GM21717 (cell line): ENCODE measurements around the gene TTYH2.
A peak's percentile ranks its signal among the peaks of the same experiment; 100 is the strongest.
"Not testable (repeated sequence)": the region's sequence is repeated elsewhere in the genome, so short reads cannot be mapped to it uniquely, and the experiment has no call there.

Source experiments
- ATAC-seq: cut with Tn5 transposase; IDR thresholded peaks from one replicate; pipeline ENCODE4 v1.9.1; 2021; ENCODE audit warnings: mild to moderate bottlenecking, moderate library complexity; ENCODE audit not compliant: unreplicated experiment

Gene TTYH2, protein sequence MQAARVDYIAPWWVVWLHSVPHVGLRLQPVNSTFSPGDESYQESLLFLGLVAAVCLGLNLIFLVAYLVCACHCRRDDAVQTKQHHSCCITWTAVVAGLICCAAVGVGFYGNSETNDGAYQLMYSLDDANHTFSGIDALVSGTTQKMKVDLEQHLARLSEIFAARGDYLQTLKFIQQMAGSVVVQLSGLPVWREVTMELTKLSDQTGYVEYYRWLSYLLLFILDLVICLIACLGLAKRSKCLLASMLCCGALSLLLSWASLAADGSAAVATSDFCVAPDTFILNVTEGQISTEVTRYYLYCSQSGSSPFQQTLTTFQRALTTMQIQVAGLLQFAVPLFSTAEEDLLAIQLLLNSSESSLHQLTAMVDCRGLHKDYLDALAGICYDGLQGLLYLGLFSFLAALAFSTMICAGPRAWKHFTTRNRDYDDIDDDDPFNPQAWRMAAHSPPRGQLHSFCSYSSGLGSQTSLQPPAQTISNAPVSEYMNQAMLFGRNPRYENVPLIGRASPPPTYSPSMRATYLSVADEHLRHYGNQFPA

DNA sequence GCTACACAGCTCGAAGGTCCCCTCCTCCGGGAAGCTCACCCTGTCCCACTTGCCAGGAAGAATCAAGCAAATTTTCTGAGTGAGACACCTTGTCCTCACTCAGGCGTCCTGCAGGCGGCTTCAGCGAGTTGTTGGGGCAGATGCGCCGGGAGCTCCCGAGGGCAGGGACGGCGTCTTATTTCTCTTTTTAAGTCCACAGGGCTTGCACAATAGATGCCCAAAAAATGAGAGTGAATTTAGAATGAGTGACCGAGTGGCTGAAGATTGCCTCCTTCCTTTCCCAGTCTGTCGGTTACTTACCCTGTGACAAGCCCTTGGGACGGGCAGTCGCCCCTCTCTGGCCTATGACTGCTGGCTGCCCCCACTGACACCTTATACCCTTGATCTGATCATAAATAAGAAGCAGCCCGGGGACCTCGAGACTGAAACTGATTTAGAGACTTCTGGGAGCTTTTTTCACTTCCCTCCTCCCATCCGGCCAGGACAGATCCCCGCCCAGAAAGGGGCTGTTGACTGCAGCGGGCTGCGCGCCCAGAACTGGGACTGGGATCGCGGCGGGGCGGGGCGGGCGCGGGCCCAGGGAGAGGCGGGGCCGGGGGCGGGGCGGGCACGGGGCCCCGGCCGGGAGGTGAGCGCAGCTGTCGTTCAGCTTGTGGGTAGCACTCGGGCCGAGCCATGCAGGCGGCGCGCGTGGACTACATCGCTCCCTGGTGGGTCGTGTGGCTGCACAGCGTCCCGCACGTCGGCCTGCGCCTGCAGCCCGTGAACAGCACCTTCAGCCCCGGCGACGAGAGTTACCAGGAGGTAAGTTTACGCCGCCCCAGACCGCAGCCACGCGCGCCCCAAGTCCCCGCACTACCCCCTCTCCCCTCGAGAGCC lies at the start of gene TTYH2:
Gene TTYH2, plus strand, starts transcription at position 659 of the 879 bp plus-strand sequence. Its CDS starts 17 bp downstream, at position 676.
- peak; percentile 71 for ATAC-seq

GRCh38 chr17:74163836-74164235 lies 49.5 kb upstream of the TTYH2 start:
- no peak for ATAC-seq

GRCh38 chr17:74164446-74165045 lies 48.8 kb upstream of the TTYH2 start:
- ATAC-seq, result no peak

- ATAC-seq, result no peak
These were observed 47.5 kb upstream of the TTYH2 start for GRCh38 chr17:74165797-74166365.

GRCh38 chr17:74170924-74171323 lies 42.4 kb upstream of the TTYH2 start:
- ATAC-seq, result no peak

DNA sequence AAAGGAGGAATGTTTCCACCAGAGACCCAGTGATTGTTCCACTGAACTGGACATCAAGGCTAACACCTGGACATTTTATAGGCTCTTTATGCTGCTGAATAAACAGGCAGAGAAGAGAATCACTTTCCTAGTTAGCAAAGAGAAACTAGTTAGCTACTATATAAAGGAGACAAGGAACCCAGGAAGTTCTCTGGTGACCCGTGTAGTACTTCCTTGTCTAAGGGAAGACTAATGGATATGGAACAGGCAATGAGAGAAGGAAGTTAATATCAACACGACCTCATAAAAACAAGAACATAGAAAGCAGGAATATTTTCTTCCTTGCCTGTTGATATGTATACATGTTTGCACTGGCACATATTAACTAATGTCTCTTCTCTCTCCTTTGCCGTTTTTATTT lies 40.7 kb upstream of the TTYH2 start:
- ATAC-seq, result no peak

GRCh38 chr17:74176546-74177001 lies 36.8 kb upstream of the TTYH2 start:
- ATAC-seq, result no peak

DNA sequence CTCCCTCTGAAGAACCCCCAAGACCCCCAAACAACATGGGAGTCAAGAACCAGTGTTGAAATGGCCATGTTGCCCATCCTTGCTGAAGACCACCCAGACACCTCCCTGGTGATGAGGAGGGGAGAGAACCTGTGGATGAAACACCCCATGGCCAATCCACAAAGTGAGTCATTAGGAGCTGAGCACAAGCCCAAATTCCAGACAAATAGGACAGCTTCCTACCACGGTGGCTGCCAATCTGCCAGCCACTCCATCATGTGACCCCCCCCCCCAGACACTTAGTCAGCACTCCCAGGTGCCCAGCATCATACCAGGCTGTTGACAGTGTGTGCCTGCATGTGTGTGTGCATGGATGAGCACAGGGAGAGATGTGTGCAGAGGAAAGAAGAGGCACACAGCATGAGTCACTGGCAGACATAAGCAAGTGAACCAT lies 36.3 kb upstream of the TTYH2 start:
- no peak for ATAC-seq

DNA sequence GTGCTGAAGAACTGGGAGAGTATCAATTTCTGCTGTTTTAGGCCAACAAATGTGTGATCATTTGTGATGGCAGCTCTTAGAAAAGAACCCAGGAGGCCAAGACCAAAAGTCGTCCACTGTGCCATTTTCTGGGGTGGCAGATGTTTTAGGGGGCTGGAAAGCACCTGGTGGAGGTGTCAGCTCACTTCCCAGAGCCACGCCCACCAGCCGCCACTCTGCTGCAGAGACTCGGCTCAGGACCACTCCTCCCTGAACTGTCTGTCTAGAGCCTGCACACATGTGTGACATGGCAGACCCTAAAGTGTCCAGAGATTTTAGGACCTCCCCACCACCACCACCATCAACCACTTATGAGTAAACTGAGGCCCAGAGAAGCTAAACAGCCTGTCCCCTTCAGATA lies 33.8 kb upstream of the TTYH2 start:
- ATAC-seq, result no peak

GRCh38 chr17:74180336-74180735 lies 33.0 kb upstream of the TTYH2 start:
- no peak for ATAC-seq

DNA sequence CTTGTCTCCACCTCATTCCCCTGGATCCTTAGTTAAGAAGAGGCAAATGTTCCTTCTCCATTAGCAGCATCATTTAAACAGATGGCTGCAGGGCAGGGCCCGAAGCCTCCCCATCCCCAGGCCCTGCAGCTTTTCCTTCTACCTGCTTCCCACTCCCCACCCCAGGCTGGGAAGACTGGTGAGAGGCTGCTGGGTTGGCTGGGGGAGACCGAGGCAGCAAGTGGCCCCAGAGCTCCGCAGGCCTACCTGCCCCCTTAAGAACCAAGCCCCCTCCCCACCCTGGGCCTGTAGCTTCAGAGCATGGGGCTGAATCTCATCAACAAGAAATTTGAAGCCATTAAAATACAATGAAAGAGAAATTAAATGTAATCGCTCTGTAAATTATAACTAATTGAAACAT lies 32.0 kb upstream of the TTYH2 start:
- ATAC-seq, result no peak

- ATAC-seq, result no peak
These were observed 31.2 kb upstream of the TTYH2 start for GRCh38 chr17:74182041-74182723.

- no peak for ATAC-seq
These were observed 30.0 kb upstream of the TTYH2 start for GRCh38 chr17:74183411-74183810.

DNA sequence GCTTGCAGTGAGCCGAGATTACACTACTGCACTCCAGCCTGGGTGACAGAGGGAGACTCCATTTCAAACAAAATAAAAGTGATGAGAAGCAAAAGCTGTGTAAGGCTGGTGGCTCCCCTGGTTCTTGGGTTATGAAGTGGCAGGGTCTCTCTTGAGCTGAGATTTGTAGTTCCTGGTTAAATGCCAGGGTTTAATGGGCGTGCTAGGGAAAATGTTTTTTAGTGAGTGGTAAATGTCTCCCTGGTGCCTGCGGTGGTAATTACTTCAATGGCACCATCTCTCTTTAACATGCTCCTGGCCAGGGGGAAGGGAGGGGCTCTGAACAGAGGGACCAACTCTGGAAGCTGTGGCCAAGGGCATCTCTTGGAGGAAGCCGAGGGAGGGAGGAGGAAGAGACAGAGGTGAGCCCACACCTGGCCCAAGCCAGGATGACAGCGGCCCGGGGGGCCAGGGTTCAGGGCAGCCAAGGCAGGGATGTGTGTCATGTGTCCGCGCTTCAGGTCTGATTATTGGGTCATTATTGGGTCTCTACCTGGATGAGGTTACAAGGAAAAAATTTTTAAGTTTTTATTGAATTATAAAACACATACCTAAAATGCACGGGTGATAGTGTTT lies 27.7 kb upstream of the TTYH2 start:
- ATAC-seq, result no peak

DNA sequence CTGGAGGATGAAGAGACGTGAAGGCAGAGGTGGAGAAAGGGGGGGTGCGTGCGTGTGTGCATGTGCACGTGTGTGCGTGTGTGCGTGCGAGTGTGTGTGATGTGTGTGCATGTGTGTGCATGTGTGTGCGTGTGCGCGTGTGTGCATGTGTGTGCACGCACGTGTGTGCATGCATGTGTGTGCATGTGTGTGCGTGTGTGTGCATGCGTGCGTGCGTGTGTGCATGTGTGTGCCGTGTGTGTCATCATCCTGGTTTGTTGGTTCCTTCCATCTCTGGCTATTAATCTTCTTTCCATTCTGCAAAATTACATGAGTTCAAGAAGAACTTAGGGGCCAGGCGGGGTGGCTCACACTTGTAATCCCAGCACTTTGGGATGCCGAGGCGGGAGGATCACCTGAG lies 26.9 kb upstream of the TTYH2 start:
- ATAC-seq, result no peak

- no peak for ATAC-seq
These were observed 25.6 kb upstream of the TTYH2 start for GRCh38 chr17:74187761-74188160.

DNA sequence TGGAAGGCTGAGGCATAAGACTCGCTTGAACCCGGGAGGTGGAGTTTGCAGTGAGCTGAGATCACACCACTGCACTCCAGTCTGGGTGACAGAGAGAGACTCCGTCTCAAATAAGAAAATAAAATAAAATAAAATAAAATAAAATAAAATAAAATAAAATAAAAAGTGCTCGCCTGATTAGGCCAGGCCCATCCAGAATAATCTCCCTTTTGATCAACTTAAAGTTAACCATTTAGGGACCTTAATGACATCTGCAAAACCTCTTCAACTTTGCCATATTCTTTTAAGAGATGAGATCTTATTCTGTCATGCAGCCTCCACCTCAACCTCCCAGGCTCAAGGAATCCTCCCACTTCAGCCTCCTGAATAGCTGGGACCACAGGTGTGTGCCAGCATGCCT lies 24.7 kb upstream of the TTYH2 start:
- not testable (repeated sequence) for ATAC-seq

- ATAC-seq, result no peak
These were observed 23.2 kb upstream of the TTYH2 start for GRCh38 chr17:74190154-74190553.

DNA sequence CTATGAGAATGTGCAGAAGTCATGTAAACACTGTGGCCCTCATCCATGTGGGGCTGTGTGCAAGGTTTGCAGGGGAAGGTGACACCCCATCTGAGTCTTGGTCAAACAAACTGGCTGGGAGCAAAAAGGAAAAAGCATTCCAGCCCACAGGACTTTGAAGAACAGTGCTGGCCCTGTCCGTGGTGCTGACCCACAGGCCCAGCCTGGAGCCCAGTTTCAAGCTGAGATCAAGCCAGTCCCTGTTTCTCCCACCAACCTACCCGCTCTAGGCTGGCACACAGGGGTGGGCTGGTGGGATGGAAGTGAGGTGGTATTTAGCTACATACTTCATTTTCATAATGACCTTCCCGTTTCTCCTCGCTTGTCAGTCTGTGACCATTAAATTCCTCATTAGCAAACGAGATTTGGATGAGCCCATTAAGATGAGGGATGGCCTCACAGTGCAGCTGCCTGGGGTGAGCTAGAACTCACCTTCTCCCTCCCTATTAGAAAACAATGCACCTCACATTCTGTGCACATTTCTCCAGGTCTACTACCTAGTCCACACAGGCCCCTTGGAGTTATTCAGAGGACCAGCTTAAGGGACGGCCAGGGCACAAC lies 22.5 kb upstream of the TTYH2 start:
- no peak for ATAC-seq
